ENCODE results near the gene PSD4.

PSD4 gene

GRCh38 chr2:113186433-113186796 lies 12.6 kb downstream of the PSD4 start:
- no peaks in the 10 kb centered on the region for H3K27me3 ChIP-seq (ENCODE audit: insufficient read depth, poor library complexity, severe bottlenecking)
- TF ChIP-seq CTCF (IDR thresholded peaks at IDR 0.05; ENCODE audit: insufficient read depth, low read length) (no peak), GABPA (IDR thresholded peaks at IDR 0.05; ENCODE audit: low read depth) (no peak), SPI1 (IDR thresholded peaks at IDR 0.05; ENCODE audit: borderline replicate concordance, low read depth) (no peak), REST (IDR thresholded peaks at IDR 0.05; ENCODE audit: insufficient replicate concordance, low read depth) (no peak), POLR2AphosphoS5 (IDR thresholded peaks at IDR 0.05; ENCODE audit: low read depth) (no peak)
- DNase-seq (ENCODE audit: low read depth in 1 of 2, low spot score in 1 of 2), result no peak
- peak overlapping the region; percentile 21; the same call in 1 of the 2 replicates for H3K27ac ChIP-seq (replicated peaks)
- no peak overlapping the region for H3K4me3 ChIP-seq (replicated peaks; ENCODE audit: insufficient read depth, low read length)

- DNase-seq (ENCODE audit: low read depth in 1 of 2, low spot score in 1 of 2), result peak; percentile 38 to 73
- H3K27me3 ChIP-seq (ENCODE audit: insufficient read depth, poor library complexity, severe bottlenecking), result no peaks in the 10 kb centered on the region
- H3K27ac ChIP-seq (replicated peaks), result peak overlapping the region; percentile 11
- no peak for TF ChIP-seq CTCF (IDR thresholded peaks at IDR 0.05; ENCODE audit: insufficient read depth, low read length)
- TF ChIP-seq GABPA (IDR thresholded peaks at IDR 0.05; ENCODE audit: low read depth), result no peak
- no peak for TF ChIP-seq SPI1 (IDR thresholded peaks at IDR 0.05; ENCODE audit: borderline replicate concordance, low read depth)
- no peak for TF ChIP-seq REST (IDR thresholded peaks at IDR 0.05; ENCODE audit: insufficient replicate concordance, low read depth)
- no peak for TF ChIP-seq POLR2AphosphoS5 (IDR thresholded peaks at IDR 0.05; ENCODE audit: low read depth)
- H3K4me3 ChIP-seq (replicated peaks; ENCODE audit: insufficient read depth, low read length), result no peak overlapping the region
Measured at GRCh38 chr2:113187771-113188170, 14.0 kb downstream of the PSD4 start.

- Histone ChIP-seq H3K27me3 (ENCODE audit: insufficient read depth, poor library complexity, severe bottlenecking) (no peaks in the 10 kb centered on the region), H3K4me3 (replicated peaks; ENCODE audit: insufficient read depth, low read length) (no peak overlapping the region), H3K27ac (replicated peaks) (no peak overlapping the region)
- DNase-seq (ENCODE audit: low read depth in 1 of 2, low spot score in 1 of 2), result no peak
- TF ChIP-seq REST (IDR thresholded peaks at IDR 0.05; ENCODE audit: insufficient replicate concordance, low read depth), result no peak
- no peak for TF ChIP-seq GABPA (IDR thresholded peaks at IDR 0.05; ENCODE audit: low read depth)
- TF ChIP-seq SPI1 (IDR thresholded peaks at IDR 0.05; ENCODE audit: borderline replicate concordance, low read depth), result no peak
- TF ChIP-seq CTCF (IDR thresholded peaks at IDR 0.05; ENCODE audit: insufficient read depth, low read length), result no peak
- no peak for TF ChIP-seq POLR2AphosphoS5 (IDR thresholded peaks at IDR 0.05; ENCODE audit: low read depth)
Measured at GRCh38 chr2:113190871-113191270, 17.1 kb downstream of the PSD4 start.
